HG02588 (cell line): ENCODE results near the gene RNF40.
"Not testable (repeated sequence)": the region's sequence is repeated elsewhere in the genome, so short reads cannot be mapped to it uniquely, and the experiment has no call there.

Experiments used
- ATAC-seq: cut with Tn5 transposase; IDR thresholded peaks from one replicate; pipeline ENCODE4 v1.9.1; 2021; ENCODE audit warnings: mild to moderate bottlenecking, moderate library complexity; ENCODE audit not compliant: unreplicated experiment

RNF40 gene

GRCh38 chr16:30780549-30780948 lies 18.4 kb downstream of the RNF40 start:
- ATAC-seq, result no peak

DNA sequence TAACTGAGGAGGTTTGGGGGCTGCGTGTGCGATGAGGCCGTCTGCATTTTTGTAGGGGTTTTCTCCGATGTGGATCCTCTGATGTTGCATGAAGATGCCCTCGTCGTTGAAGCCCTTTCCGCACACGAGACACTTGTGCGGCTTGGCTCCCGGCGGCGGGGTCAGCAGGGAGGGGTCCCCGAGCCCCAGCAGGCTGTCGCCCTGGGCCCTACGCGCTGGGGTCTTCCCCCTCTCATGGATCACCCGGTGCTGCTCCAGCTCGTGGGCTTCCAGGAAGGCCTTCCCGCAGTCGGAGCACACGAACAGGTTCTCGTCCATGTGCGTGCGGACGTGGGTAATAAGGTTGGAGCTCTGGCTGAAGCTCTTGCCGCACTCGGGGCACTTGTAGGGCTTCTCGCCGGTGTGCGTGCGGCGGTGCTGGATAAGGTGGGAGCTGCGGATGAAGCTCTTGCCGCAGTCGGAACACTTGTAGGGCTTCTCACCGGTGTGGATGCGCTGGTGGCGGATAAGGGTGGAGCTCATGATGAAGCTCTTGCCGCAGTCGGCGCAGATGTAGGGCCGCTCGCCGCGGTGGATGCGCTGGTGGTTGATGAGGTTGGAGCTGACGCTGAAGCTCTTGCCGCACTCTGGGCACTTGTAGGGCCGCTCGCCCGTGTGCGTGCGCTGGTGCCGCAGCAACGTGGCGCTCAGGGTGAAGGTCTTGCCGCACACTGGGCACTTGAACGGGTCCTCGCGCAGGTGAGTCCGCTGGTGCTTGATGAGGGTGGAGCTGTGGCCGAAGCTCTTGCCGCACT lies 20.6 kb downstream of the RNF40 start:
- no peak for ATAC-seq

- ATAC-seq, result no peak
Observed at GRCh38 chr16:30783280-30784109, 21.4 kb downstream of the RNF40 start.

DNA sequence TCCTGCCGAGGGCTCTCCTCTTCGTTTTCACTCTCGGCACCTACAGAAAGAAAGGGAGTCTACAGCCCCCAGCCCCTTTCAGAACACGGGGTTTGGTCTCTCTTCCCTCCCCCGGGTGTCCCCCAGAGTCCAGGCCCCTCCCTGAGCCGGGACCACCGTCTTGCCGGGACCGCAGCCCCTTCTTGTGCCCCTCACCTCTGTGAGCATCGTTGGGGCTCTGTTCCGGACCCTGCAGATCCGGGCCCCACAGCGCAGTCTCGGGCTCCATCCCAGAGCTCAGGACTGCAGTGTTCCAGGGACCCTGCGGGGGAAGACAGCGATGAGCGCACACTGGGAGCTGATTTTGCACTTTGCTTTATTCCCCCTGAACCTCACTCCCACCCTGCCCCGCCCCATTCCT lies 22.1 kb downstream of the RNF40 start:
- no peak for ATAC-seq

- no peak for ATAC-seq
Observed at GRCh38 chr16:30785126-30786106, 23.3 kb downstream of the RNF40 start.

GRCh38 chr16:30786115-30786935 lies 24.2 kb downstream of the RNF40 start:
- no peak for ATAC-seq

- ATAC-seq, result no peak
Observed at GRCh38 chr16:30786936-30787612, 25.0 kb downstream of the RNF40 start, which contains the start of gene ZNF629. Gene ZNF629 (minus strand): TSS chr16:30787205. CDS start chr16:30784482, 2,723 bp downstream.

DNA sequence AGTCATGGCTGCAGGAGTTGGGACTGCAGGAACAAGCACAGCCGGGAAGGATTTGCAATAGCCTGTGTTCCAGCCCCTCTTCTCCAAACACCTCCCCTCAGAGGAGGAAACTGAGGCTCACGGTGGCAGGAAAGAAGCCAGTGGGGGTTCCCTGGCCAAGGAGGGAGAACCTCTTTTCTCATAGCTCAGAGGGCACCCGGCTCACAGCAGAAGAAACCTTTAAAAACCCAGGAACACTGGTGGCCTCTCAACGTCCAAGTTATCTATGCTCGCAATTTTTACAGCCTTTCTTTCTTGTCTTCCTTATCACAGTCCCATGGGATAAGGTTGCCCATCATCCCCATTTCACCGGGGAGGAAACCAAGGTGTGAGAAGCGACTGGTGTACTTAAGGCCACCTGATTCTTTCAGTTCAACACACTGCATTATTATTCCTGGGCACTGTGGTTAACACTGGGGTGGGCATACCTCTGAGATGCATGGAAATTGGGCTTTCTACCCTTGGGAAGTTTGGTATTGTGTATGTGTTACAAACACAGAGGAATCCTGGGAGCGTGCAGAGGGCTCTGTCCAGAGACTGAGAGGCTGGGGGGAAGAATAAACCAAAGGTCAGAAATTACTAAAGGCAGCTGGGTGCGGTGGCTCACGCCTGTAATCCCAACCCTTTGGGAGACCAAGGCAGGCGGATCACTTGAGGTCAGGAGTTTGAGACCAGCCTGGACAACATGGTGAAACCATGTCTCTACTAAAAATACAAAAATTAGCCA lies 25.7 kb downstream of the RNF40 start:
- ATAC-seq, result no peak

DNA sequence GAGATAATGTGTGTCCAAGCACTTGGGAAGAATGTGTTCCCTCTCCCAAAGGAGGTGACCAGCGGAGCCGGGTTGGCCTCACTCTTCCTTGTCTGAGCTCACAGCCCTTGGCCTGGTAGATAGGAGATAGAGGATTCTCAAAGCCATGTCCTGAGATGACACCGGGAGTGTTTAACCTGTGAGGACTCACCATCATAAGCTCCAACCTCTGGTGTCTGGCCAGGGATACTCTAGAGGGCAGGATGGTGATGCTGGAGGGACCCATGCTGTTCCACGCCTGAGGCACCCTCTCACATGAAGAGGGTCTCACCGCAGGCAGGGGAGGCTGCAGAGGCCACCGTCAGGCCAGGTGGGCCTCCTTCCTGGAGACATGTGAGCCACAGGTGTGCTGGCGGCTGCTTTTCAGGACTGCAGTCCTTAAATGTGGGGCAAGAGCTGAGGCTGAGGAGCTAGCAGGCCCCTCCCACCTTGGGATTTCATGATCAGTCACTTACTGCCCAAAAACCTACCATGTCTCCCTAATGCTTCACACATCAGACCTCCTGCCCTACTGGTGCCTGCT lies 31.5 kb downstream of the RNF40 start:
- no peak for ATAC-seq

DNA sequence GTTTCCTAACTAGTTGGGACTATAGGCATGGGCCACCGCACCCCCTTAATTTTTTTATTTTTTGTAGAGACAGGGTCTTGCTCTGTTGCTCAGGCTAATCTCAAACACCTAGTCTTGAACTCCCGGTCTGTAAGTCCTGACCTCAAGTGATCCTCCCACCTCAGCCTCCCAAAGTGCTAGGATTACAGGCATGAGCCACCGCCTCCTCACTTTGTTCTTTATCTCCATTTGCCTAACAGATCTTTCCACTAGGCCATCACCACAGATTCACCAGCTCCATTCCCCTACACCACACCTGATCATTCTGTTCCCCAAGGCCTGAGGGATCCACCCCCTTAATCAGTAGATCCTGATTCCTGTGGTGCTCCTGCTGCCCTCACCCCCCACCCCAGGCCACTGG lies 32.5 kb downstream of the RNF40 start:
- no peak for ATAC-seq

DNA sequence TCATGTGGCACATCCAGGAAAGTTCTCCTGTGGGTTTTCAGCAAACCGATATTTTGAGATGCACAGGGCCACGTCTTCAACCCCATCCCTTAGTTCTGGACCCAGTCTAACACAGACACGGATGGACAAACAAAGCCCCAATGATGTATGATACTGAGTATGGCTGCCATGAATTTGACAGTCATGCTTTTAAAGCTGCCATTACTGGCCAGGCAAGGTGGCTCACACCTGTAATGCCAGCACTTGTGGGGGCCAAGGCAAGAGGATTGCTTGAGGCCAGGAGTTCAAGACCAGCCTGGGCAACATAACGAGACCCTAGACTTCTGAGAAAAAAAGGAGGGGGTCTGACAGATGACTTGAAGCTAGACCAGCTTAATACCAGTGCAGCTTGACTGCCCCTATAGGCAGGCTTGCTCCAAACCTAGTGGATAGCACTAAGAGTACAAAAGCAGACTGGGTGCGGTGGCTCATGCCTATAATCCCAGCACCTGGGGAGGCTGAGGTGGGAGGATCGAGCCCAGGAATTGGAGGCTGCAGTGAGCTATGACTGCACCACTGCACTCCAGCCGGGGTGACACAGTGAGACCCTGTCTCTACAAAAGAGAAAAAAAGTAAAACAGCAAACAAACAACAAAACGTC lies 35.7 kb downstream of the RNF40 start:
- ATAC-seq, result no peak

DNA sequence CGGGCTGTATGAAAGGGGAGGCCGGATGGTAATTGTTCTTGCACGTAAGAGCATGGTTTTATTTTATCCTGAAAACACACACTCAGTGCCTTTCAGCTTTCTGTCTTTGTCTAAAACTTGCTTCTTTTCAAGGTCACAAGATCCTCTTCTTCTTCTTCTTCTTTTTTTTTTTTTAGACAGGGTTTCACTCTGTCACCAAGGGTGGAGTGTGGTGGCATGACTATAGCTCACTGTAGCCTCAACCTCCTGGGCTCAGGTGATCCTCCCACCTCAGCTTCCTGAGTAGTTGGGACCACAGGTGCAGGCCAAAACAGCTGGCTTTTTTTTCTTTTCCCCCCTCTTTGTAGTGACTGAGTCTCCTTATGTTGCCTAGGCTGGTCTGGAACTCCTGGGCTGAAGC lies 40.8 kb downstream of the RNF40 start:
- no peak for ATAC-seq

- no peak for ATAC-seq
Observed at GRCh38 chr16:30805056-30805369, 42.9 kb downstream of the RNF40 start.

- no peak for ATAC-seq
Observed at GRCh38 chr16:30805370-30806169, 43.4 kb downstream of the RNF40 start.

DNA sequence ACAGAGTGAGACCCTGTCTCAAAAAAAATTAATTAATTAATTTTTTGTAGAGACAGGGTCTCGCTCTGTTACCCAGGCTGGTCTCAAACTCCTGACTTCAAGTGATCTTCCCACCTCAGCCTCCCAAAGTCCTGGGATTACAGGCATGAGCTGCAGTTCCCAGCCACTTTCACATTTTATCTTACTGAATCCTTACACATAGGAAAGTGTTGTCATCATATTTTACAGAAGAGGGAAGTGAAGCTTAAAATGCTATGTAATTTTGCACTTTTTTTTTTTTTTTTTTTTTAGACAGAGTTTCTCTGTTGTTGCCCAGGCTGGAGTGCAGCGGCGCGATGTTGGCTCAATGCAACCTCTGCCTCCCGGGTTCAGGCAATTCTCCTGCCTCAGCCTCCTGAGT lies 46.0 kb downstream of the RNF40 start:
- ATAC-seq, result no peak

DNA sequence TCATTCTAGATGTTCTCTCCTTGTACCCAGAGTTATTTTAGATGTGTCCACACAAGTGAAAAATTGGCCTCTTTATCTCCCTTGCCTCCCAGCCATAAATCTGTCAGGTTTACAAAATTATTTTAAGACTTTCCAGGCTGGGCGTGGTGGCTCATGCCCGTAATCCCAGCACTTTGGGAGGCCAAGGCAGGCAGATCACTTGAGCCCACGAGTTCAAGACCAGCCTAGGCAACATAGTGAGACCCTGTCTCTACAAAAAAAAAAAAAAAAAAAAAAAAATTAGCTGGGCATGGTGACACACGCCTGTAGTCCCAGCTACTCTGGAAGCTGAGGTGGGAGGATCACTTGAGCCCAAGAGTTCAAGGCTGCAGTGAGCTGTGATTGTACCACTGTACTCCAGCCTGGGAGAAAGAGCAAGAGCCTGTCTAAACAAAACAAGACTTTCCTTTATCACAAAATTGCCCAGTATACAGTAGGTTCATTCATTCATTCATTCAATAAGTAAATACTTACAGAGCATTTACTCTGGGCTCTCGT lies 46.8 kb downstream of the RNF40 start:
- not testable (repeated sequence) for ATAC-seq

- not testable (repeated sequence) for ATAC-seq
Observed at GRCh38 chr16:30809675-30810074, 47.6 kb downstream of the RNF40 start.
